NCI-H1436 (cell line): ENCODE data around the gene CRAT.
"Not testable (repeated sequence)": the region's sequence is repeated elsewhere in the genome, so short reads cannot be mapped to it uniquely, and the experiment has no call there.

Experiments used
- DNase-seq: peaks from one replicate; lab custom pipeline; 2025; lab: John Stamatoyannopoulos, UW

CRAT gene

GRCh38 chr9:129138476-129139232, 28.1 kb upstream of the CRAT start:
- DNase-seq: no peak

GRCh38 chr9:129138144-129138462, 27.5 kb upstream of the CRAT start:
- DNase-seq: no peak

GRCh38 chr9:129137292-129138143, 26.9 kb upstream of the CRAT start:
- DNase-seq: no peak

- no peak for DNase-seq
Observed at GRCh38 chr9:129136446-129137035, 25.9 kb upstream of the CRAT start.

- no peak for DNase-seq
Observed at GRCh38 chr9:129135476-129135875, 24.9 kb upstream of the CRAT start.

- no peak for DNase-seq
Observed at GRCh38 chr9:129133082-129133481, 22.5 kb upstream of the CRAT start.

GRCh38 chr9:129131300-129132145, 20.9 kb upstream of the CRAT start:
- peak; percentile 60 for DNase-seq

- no peak for DNase-seq
Observed at GRCh38 chr9:129130791-129131190, 20.2 kb upstream of the CRAT start.

- DNase-seq: not testable (repeated sequence)
Observed at GRCh38 chr9:129130271-129130670, 19.7 kb upstream of the CRAT start.

GRCh38 chr9:129128689-129129088, 18.1 kb upstream of the CRAT start:
- no peak for DNase-seq

- DNase-seq: peak; percentile 9
Observed at GRCh38 chr9:129126749-129127618, 16.4 kb upstream of the CRAT start.

- DNase-seq: no peak
Observed at GRCh38 chr9:129125478-129125877, 14.9 kb upstream of the CRAT start.

- DNase-seq: no peak
Observed at GRCh38 chr9:129124506-129125069, 14.0 kb upstream of the CRAT start.

GRCh38 chr9:129122976-129123375, 12.4 kb upstream of the CRAT start:
- DNase-seq: not testable (repeated sequence)

GRCh38 chr9:129122133-129122532, 11.5 kb upstream of the CRAT start:
- no peak for DNase-seq

GRCh38 chr9:129121483-129121882, 10.9 kb upstream of the CRAT start:
- no peak for DNase-seq

- DNase-seq: no peak
Observed at GRCh38 chr9:129118799-129119198, 8.2 kb upstream of the CRAT start.

GRCh38 chr9:129113645-129114304, 3.2 kb upstream of the CRAT start:
- DNase-seq: no peak

- DNase-seq: not testable (repeated sequence)
Observed at GRCh38 chr9:129112526-129112925, 1.9 kb upstream of the CRAT start.

GRCh38 chr9:129111528-129112151, 1.0 kb upstream of the CRAT start:
- peak; percentile 7 for DNase-seq
